HepG2 (cell line): ENCODE results near the gene CEP104. TPM values are rescaled to one million over a fixed set of nuclear protein-coding genes. Genes with fewer than 3 reads are reported as not detected.

Experiments used
- ARNTL ChIP-seq: sonication (generic); formaldehyde crosslinking; IDR thresholded peaks from 2 replicates; pipeline ENCODE4 v1.4.0; 2020; ENCODE audit warnings: mild to moderate bottlenecking, missing genetic modification reagents
- CBFB ChIP-seq: sonication (generic); formaldehyde crosslinking; IDR thresholded peaks from 2 replicates; pipeline ENCODE4 v1.4.0; 2020; ENCODE audit warnings: missing genetic modification reagents
- EP300 ChIP-seq, 3 experiments: sonication (generic) in 1 of 3; formaldehyde crosslinking in 1 of 3; IDR thresholded peaks; 2 replicates each; pipeline versions ENCODE4 v1.5.1 to v1.6.1; 2011 to 2020; ENCODE audit warnings: low read depth in 2 of 3, low read length in 2 of 3, borderline replicate concordance in 1 of 3, improper control_type of control experiment in 1 of 3, mild to moderate bottlenecking in 1 of 3, missing genetic modification reagents in 1 of 3, moderate library complexity in 1 of 3
- FOXA1 ChIP-seq, 2 experiments: fragments of 450-650 bp in 1 of 2; sonication (generic) in 1 of 2; formaldehyde crosslinking in 1 of 2; IDR thresholded peaks; 2 replicates each; pipeline versions ENCODE4 v1.4.0 to v1.6.1; 2016 to 2020; ENCODE audit warnings: missing genetic modification reagents in 1 of 2
- FOXO4 ChIP-seq: sonication (generic); formaldehyde crosslinking; conservative IDR thresholded peaks from 2 replicates; pipeline ENCODE4 v1.8.1; 2023; ENCODE audit warnings: missing genetic modification reagents
- GATAD2A ChIP-seq: IDR thresholded peaks from 2 replicates; pipeline ENCODE4 v1.6.1; 2016
- HNRNPLL ChIP-seq: fragments of 200-400 bp; formaldehyde crosslinking; IDR thresholded peaks from 2 replicates; pipeline ENCODE4 v1.6.1; 2017; ENCODE audit warnings: mild to moderate bottlenecking, low read depth, low read length; ENCODE audit not compliant: poor library complexity, severe bottlenecking
- HOXA3 ChIP-seq: sonication (generic); formaldehyde crosslinking; IDR thresholded peaks from 2 replicates; pipeline ENCODE4 v1.5.0; 2020; ENCODE audit warnings: missing genetic modification reagents
- ISL2 ChIP-seq: sonication (generic); formaldehyde crosslinking; IDR thresholded peaks from 2 replicates; pipeline ENCODE4 v1.5.0; 2020; ENCODE audit warnings: missing genetic modification reagents
- JARID2 ChIP-seq: sonication (generic); formaldehyde crosslinking; IDR thresholded peaks from 2 replicates; pipeline ENCODE4 v1.8.1; 2023; ENCODE audit warnings: missing genetic modification reagents, inconsistent platforms; ENCODE audit not compliant: insufficient replicate concordance
- JDP2 ChIP-seq: sonication (generic); formaldehyde crosslinking; IDR thresholded peaks from 2 replicates; pipeline ENCODE4 v1.8.1; 2022; ENCODE audit warnings: missing genetic modification reagents, borderline replicate concordance
- NCOA5 ChIP-seq: sonication (generic); formaldehyde crosslinking; IDR thresholded peaks from 2 replicates; pipeline ENCODE4 v1.4.0; 2020; ENCODE audit warnings: missing genetic modification reagents
- SAFB2 ChIP-seq: sonication (generic); formaldehyde crosslinking; IDR thresholded peaks from 2 replicates; pipeline ENCODE4 v1.5.1; 2020; ENCODE audit warnings: missing genetic modification reagents, low read depth, mild to moderate bottlenecking, borderline replicate concordance
- SOX6 ChIP-seq, 2 experiments: fragments of 450-650 bp in 1 of 2; sonication (generic) in 1 of 2; formaldehyde crosslinking in 1 of 2; IDR thresholded peaks; 2 replicates each; pipeline versions ENCODE4 v1.4.0 to v1.6.1; 2017 to 2020; ENCODE audit warnings: antibody characterized with exemption in 1 of 2, mild to moderate bottlenecking in 1 of 2, missing genetic modification reagents in 1 of 2
- SP140L ChIP-seq: sonication (generic); formaldehyde crosslinking; IDR thresholded peaks from 2 replicates; pipeline ENCODE4 v1.4.0; 2020; ENCODE audit warnings: missing genetic modification reagents, borderline replicate concordance
- SP2 ChIP-seq: sonication (generic); formaldehyde crosslinking; IDR thresholded peaks from 2 replicates; pipeline ENCODE4 v1.5.1; 2020; ENCODE audit warnings: mild to moderate bottlenecking, missing genetic modification reagents
- TEAD2 ChIP-seq: sonication (generic); formaldehyde crosslinking; IDR thresholded peaks from 2 replicates; pipeline ENCODE4 v1.9.0; 2021; ENCODE audit warnings: missing genetic modification reagents
- TEAD3 ChIP-seq: optimal IDR thresholded peaks from 2 replicates; pipeline ENCODE3; 2016; ENCODE audit warnings: borderline replicate concordance
- YY1 ChIP-seq: IDR thresholded peaks from 2 replicates; pipeline ENCODE4 v1.6.1; 2011; ENCODE audit warnings: low read length, low read depth, moderate library complexity, mild to moderate bottlenecking; ENCODE audit not compliant: insufficient read depth, insufficient replicate concordance
- ZBTB7A ChIP-seq: sonication (generic); formaldehyde crosslinking; IDR thresholded peaks from 2 replicates; pipeline ENCODE4 v1.8.0; 2022; ENCODE audit warnings: mild to moderate bottlenecking, missing genetic modification reagents
- ZMYM4 ChIP-seq: sonication (generic); formaldehyde crosslinking; IDR thresholded peaks from 2 replicates; pipeline ENCODE4 v1.8.1; 2023; ENCODE audit warnings: mild to moderate bottlenecking, missing genetic modification reagents
- ZNF205 ChIP-seq: IDR thresholded peaks from 2 replicates; pipeline ENCODE4 v1.6.1; 2018; ENCODE audit warnings: missing biosample characterization, missing genetic modification reagents
- ZNF333 ChIP-seq: sonication (generic); formaldehyde crosslinking; IDR thresholded peaks from 2 replicates; pipeline ENCODE4 v1.4.0; 2020; ENCODE audit warnings: mild to moderate bottlenecking, missing genetic modification reagents, borderline replicate concordance
- ZNF354B ChIP-seq: sonication (generic); formaldehyde crosslinking; IDR thresholded peaks from 2 replicates; pipeline ENCODE4 v1.8.0; 2022; ENCODE audit warnings: mild to moderate bottlenecking, missing genetic modification reagents
- polyA plus RNA-seq, 8 experiments: library from polyadenylated mRNA; depleted of rRNA in 3 of 8; stranded (reverse) in 7 of 8; unstranded in 1 of 8; fragments of >200 nt; fragmentation: Illumina TruSeq in 4 of 8; extraction: Trizol in 4 of 8; gene quantifications; 2 replicates each; pipeline versions ENCODE4 v1.2.1 to v1.2.3, GENCODE V29; 2011 to 2016; ENCODE audit warnings: low read depth in 4 of 8, missing spikeins in 1 of 8, mixed read lengths in 1 of 8; ENCODE audit not compliant: insufficient read depth in 1 of 8
- total RNA-seq, 5 experiments: library from RNA; depleted of rRNA; stranded (reverse); fragments of >200 nt; fragmentation: Illumina TruSeq; extraction: Trizol; gene quantifications; 2 replicates each; pipeline ENCODE4 v1.2.3, GENCODE V29; 2016; ENCODE audit warnings: low read depth in 1 of 5
- TF ChIP-seq, protein P1 (sequence below): sonication (generic); formaldehyde crosslinking; IDR thresholded peaks from 2 replicates; pipeline ENCODE4 v1.4.0; 2020; ENCODE audit warnings: mild to moderate bottlenecking, missing genetic modification reagents
- TF ChIP-seq, protein P2 (sequence below): sonication (generic); formaldehyde crosslinking; IDR thresholded peaks from 2 replicates; pipeline ENCODE4 v1.4.0; 2020; ENCODE audit warnings: mild to moderate bottlenecking, missing genetic modification reagents

CEP104 gene
- total and polyA plus RNA-seq, 2 of the 13 experiments (the other 11 are each of a cell fraction or from before 2014, with no cell fraction given), result 20.4 to 30.1 TPM

GRCh38 chr1:3856923-3857790 lies at the start of gene CEP104, which contains the start of gene DFFB (continued):
- TF ChIP-seq SOX6 (IDR thresholded peaks at IDR 0.05) (no peak), SOX6 (CRISPR knock-in tag; IDR thresholded peaks at IDR 0.05) (peak; percentile 55; the same call in 1 of the 2 replicates), FOXO4 (CRISPR knock-in tag) (no peak), ZMYM4 (CRISPR knock-in tag) (no peak; the same call in 1 of the 2 replicates), SP2 (peak; percentile 31; the same call in 1 of the 2 replicates), HOXA3 (peak; percentile 91), FOXA1 (IDR thresholded peaks at IDR 0.05) (no peak), FOXA1 (CRISPR knock-in tag; IDR thresholded peaks at IDR 0.05) (no peak), EP300 (IDR thresholded peaks at IDR 0.05; ENCODE audit: low read depth in 2 of 2, low read length in 2 of 2) (no peak), EP300 (CRISPR knock-in tag; IDR thresholded peaks at IDR 0.05; ENCODE audit: borderline replicate concordance) (no peak), ZNF354B (CRISPR knock-in tag) (no peak), TEAD2 (no peak), ARNTL (CRISPR knock-in tag) (peak; percentile 35; the same call in 1 of the 2 replicates), YY1 (peak; percentile 65), ZBTB7A (CRISPR knock-in tag) (0 out of 2 replicates have a peak, but pooled peaks have one; percentile 15), JARID2 (no peak), SAFB2 (CRISPR knock-in tag) (0 out of 2 replicates have a peak, but pooled peaks have one; percentile 28), HNRNPLL (peak; percentile 89), JDP2 (CRISPR knock-in tag) (no peak), NCOA5 (0 out of 2 replicates have a peak, but pooled peaks have one; percentile 41), GATAD2A (peak; percentile 64), ZNF333 (CRISPR knock-in tag) (peak; percentile 83; the same call in 1 of the 2 replicates), CBFB (0 out of 2 replicates have a peak, but pooled peaks have one; percentile 26), SP140L (CRISPR knock-in tag) (no peak), ZNF205 (CRISPR knock-in tag) (no peak), ISL2 (CRISPR knock-in tag) (peak; percentile 43; the same call in 1 of the 2 replicates), TEAD3 (CRISPR knock-in tag) (peak; percentile 17)
- TF ChIP-seq, protein P1, sequence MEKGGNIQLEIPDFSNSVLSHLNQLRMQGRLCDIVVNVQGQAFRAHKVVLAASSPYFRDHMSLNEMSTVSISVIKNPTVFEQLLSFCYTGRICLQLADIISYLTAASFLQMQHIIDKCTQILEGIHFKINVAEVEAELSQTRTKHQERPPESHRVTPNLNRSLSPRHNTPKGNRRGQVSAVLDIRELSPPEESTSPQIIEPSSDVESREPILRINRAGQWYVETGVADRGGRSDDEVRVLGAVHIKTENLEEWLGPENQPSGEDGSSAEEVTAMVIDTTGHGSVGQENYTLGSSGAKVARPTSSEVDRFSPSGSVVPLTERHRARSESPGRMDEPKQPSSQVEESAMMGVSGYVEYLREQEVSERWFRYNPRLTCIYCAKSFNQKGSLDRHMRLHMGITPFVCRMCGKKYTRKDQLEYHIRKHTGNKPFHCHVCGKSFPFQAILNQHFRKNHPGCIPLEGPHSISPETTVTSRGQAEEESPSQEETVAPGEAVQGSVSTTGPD, result 0 out of 2 replicates have a peak, but pooled peaks have one; percentile 56
- TF ChIP-seq, protein P2, sequence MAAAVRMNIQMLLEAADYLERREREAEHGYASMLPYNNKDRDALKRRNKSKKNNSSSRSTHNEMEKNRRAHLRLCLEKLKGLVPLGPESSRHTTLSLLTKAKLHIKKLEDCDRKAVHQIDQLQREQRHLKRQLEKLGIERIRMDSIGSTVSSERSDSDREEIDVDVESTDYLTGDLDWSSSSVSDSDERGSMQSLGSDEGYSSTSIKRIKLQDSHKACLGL, result peak; percentile 79
- TF ChIP-seq, all 625 proteins: peak for 240
